Suprapubic skin (tissue), 4 donors: Measurements from ENCODE around the gene MYH14. TPM values are rescaled to one million over a fixed set of nuclear protein-coding genes. Genes with fewer than 3 reads are reported as not detected.

Experiments
- DNase-seq, 2 donors: peaks; one replicate each; pipeline ENCODE4 v3.0.0-alpha.2; 2019; ENCODE audit warnings: low spot score in 2 of 2
- H3K27ac ChIP-seq: fragments of 200-600 bp; sonication (generic); one replicate; pipeline ENCODE4 v1.5.1; 2019
- H3K27me3 ChIP-seq: fragments of 200-600 bp; sonication (generic); one replicate; pipeline ENCODE4 v1.5.1; 2019
- H3K36me3 ChIP-seq: fragments of 200-600 bp; sonication (generic); one replicate; pipeline ENCODE4 v1.5.1; 2019
- H3K4me1 ChIP-seq: fragments of 200-600 bp; sonication (generic); one replicate; pipeline ENCODE4 v1.5.1; 2019
- H3K4me3 ChIP-seq: fragments of 200-600 bp; sonication (generic); one replicate; pipeline ENCODE4 v1.5.1; 2019; ENCODE audit warnings: mild to moderate bottlenecking
- H3K9me3 ChIP-seq: fragments of 200-600 bp; sonication (generic); one replicate; pipeline ENCODE4 v1.5.1; 2019
- CTCF ChIP-seq, 2 donors: fragments of 200-600 bp in 1 of 2; fragments of 450-650 bp in 1 of 2; sonication (generic) in 1 of 2; IDR thresholded peaks; one replicate each; pipeline ENCODE4 v1.5.1; 2016 to 2019; ENCODE audit warnings: antibody characterized with exemption in 2 of 2, mild to moderate bottlenecking in 1 of 2, moderate library complexity in 1 of 2
- EP300 ChIP-seq: sonication (generic); formaldehyde crosslinking; IDR thresholded peaks from one replicate; pipeline ENCODE4 v1.6.1; 2017; ENCODE audit warnings: antibody characterized with exemption
- POLR2A ChIP-seq, 2 donors: fragments of 450-650 bp; IDR thresholded peaks; one replicate each; pipeline ENCODE4 v1.6.1; 2017; ENCODE audit warnings: antibody characterized with exemption in 2 of 2, mild to moderate bottlenecking in 2 of 2, moderate library complexity in 2 of 2
- POLR2AphosphoS5 ChIP-seq, 3 donors: sonication (generic); formaldehyde crosslinking; IDR thresholded peaks; one replicate each; pipeline ENCODE4 v1.6.1; 2017; ENCODE audit warnings: antibody characterized with exemption in 3 of 3
- WGBS: methylation state at CpG from one replicate; pipeline ENCODE4 v1.1.5; 2018; 5-methylcytosine and 5-hydroxymethylcytosine counted together
- total RNA-seq, 4 donors: library from RNA; depleted of rRNA; stranded (reverse); fragments of >200 nt; gene quantifications; one replicate each; pipeline ENCODE4 v1.1.0, GENCODE V29; 2016

The MYH14 gene
- total RNA-seq, 4 donors from 2014 or later: 84.8 to 116 (median 104) TPM

- WGBS: 81% methylated on average over 11 of the region's 11 CpGs
- Histone ChIP-seq H3K4me1 (no peaks in the 10 kb centered on the region), H3K9me3 (no peaks in the 10 kb centered on the region), H3K27ac (no peak overlapping the region), H3K36me3 (no peaks in the 10 kb centered on the region), H3K27me3 (no peaks in the 10 kb centered on the region), H3K4me3 (no peak overlapping the region)
- no peak for DNase-seq
- TF ChIP-seq POLR2A (IDR thresholded peaks at IDR 0.05) (no peak), EP300 (no peak), POLR2AphosphoS5 (IDR thresholded peaks at IDR 0.05) (no peak), CTCF (IDR thresholded peaks at IDR 0.05) (no peak)
Observed at GRCh38 chr19:50239921-50240590, 36.6 kb downstream of the MYH14 start.

GRCh38 chr19:50242581-50242980 lies 39.2 kb downstream of the MYH14 start:
- 76% methylated on average over 6 of the region's 6 CpGs for WGBS
- H3K4me3 ChIP-seq: no peak overlapping the region
- H3K27me3 ChIP-seq: no peaks in the 10 kb centered on the region
- no peaks in the 10 kb centered on the region for H3K9me3 ChIP-seq
- peaks cover 5% of the 10 kb centered on the region for H3K36me3 ChIP-seq
- no peak overlapping the region for H3K27ac ChIP-seq
- no peaks in the 10 kb centered on the region for H3K4me1 ChIP-seq
- DNase-seq: no peak
- no peak for TF ChIP-seq EP300
- TF ChIP-seq CTCF (IDR thresholded peaks at IDR 0.05): no peak
- TF ChIP-seq POLR2AphosphoS5 (IDR thresholded peaks at IDR 0.05): no peak
- TF ChIP-seq POLR2A (IDR thresholded peaks at IDR 0.05): no peak

- H3K4me3 ChIP-seq: no peak overlapping the region
- 65% methylated on average over 9 of the region's 9 CpGs for WGBS
- H3K27me3 ChIP-seq: no peaks in the 10 kb centered on the region
- TF ChIP-seq EP300 (no peak), POLR2AphosphoS5 (IDR thresholded peaks at IDR 0.05) (no peak), CTCF (IDR thresholded peaks at IDR 0.05) (no peak), POLR2A (IDR thresholded peaks at IDR 0.05) (no peak)
- no peak overlapping the region for H3K27ac ChIP-seq
- no peaks in the 10 kb centered on the region for H3K9me3 ChIP-seq
- peaks cover 14% of the 10 kb centered on the region for H3K36me3 ChIP-seq
- no peaks in the 10 kb centered on the region for H3K4me1 ChIP-seq
- DNase-seq: no peak
Observed at GRCh38 chr19:50244695-50245094, 41.3 kb downstream of the MYH14 start.

- Histone ChIP-seq H3K9me3 (no peaks in the 10 kb centered on the region), H3K27ac (no peak overlapping the region), H3K4me3 (no peak overlapping the region), H3K4me1 (no peaks in the 10 kb centered on the region), H3K27me3 (no peaks in the 10 kb centered on the region), H3K36me3 (peaks cover 21% of the 10 kb centered on the region)
- TF ChIP-seq CTCF (IDR thresholded peaks at IDR 0.05) (no peak), POLR2AphosphoS5 (IDR thresholded peaks at IDR 0.05) (no peak), EP300 (no peak), POLR2A (IDR thresholded peaks at IDR 0.05) (no peak)
- DNase-seq: no peak
- 84% methylated on average over 10 of the region's 10 CpGs for WGBS
Observed at GRCh38 chr19:50248413-50248812, 45.0 kb downstream of the MYH14 start.

- no peak for DNase-seq
- WGBS: 85% methylated on average over 19 of the region's 19 CpGs
- H3K4me1 ChIP-seq: no peaks in the 10 kb centered on the region
- no peak overlapping the region for H3K4me3 ChIP-seq
- TF ChIP-seq POLR2AphosphoS5 (IDR thresholded peaks at IDR 0.05): no peak
- no peak for TF ChIP-seq CTCF (IDR thresholded peaks at IDR 0.05)
- TF ChIP-seq POLR2A (IDR thresholded peaks at IDR 0.05): no peak
- TF ChIP-seq EP300: no peak
- H3K36me3 ChIP-seq: peaks cover 23% of the 10 kb centered on the region
- H3K27ac ChIP-seq: no peak overlapping the region
- H3K27me3 ChIP-seq: no peaks in the 10 kb centered on the region
- no peaks in the 10 kb centered on the region for H3K9me3 ChIP-seq
Observed at GRCh38 chr19:50248826-50249225, 45.4 kb downstream of the MYH14 start.
